AG04450 (cell line): ENCODE results near the gene CPT2. TPM values are rescaled to one million over a fixed set of nuclear protein-coding genes. Genes with fewer than 3 reads are reported as not detected.

Experiments
- CTCF ChIA-PET: fragments of 300-600, 350-600 bp; formaldehyde crosslinking; extraction: SDS; loops from one replicate; lab custom pipeline; 2022; ENCODE audit warnings: antibody characterized with exemption, inconsistent platforms; lab: Charles Lee
- POLR2A ChIA-PET: fragments of 350-600 bp; formaldehyde crosslinking; extraction: SDS; loops from one replicate; lab custom pipeline; 2021; ENCODE audit warnings: antibody characterized with exemption, inconsistent platforms; lab: Yijun Ruan, JAX
- DNase-seq: peaks from one replicate; pipeline ENCODE4 v3.0.0-alpha.2; 2011; ENCODE audit warnings: low read depth, low spot score
- H3K27ac ChIP-seq: one replicate; pipeline ENCODE4 v1.5.1; 2012; ENCODE audit warnings: low read depth, low read length, control low read depth
- H3K27me3 ChIP-seq: one replicate; pipeline ENCODE4 v1.6.0; 2012; ENCODE audit warnings: low read length; ENCODE audit not compliant: control insufficient read depth, insufficient read depth
- H3K4me3 ChIP-seq: 2 replicates; pipeline ENCODE4 v1.5.1; 2011; ENCODE audit warnings: mild to moderate bottlenecking, low read depth, low read length, control low read depth
- H3K9me3 ChIP-seq: 2 replicates; pipeline ENCODE4 v1.5.1; 2012; ENCODE audit warnings: low read length; ENCODE audit not compliant: control insufficient read depth, insufficient read depth
- CTCF ChIP-seq: IDR thresholded peaks from 2 replicates; pipeline ENCODE4 v1.5.1; 2011; ENCODE audit warnings: low read depth, low read length, control low read depth, inconsistent platforms
- polyA plus RNA-seq: library from polyadenylated mRNA; depleted of rRNA; stranded (reverse); fragments of >200 nt; gene quantifications from 2 replicates; pipeline ENCODE4 v1.2.3, GENCODE V29; 2011; rRNA removed

Gene CPT2
- polyA plus RNA-seq, 1 experiment = 17.6 TPM

DNA sequence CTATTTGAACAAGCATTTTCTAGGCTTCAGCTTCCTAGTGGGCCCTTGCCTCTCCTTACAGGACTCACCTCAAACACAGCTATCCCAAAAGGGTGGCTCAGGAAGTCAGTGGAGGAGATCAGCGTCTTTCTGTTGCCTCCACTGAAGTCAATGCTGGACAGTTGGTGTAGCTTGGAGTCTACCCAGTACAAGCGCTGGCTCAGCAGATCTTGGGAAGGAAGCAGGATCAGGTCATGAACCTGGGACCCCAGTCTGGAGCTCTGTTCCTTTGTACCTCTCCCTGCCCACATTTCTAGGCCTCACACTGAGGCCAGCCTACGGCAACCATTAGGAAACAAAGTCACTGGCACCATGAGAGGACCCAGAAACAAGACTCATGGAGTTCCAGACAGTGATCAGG is 65.4 kb downstream of the CPT2 start:
- H3K27me3 ChIP-seq = no peaks in the 10 kb centered on the region
- CTCF ChIA-PET = interaction anchor here (1.0 kb wide), 1 partner anchor 12 kb away, joined by 3 read pairs; no protein-coding TSS in a partner anchor
- no peak overlapping the region for H3K4me3 ChIP-seq
- no peak for TF ChIP-seq CTCF
- no peaks in the 10 kb centered on the region for H3K9me3 ChIP-seq
- no peak for DNase-seq
- no peak overlapping the region for H3K27ac ChIP-seq
- POLR2A ChIA-PET = no interaction called here

Other genes with a start within 250 kb of the CPT2 start
- gene PODN, start 134.6 kb upstream of the CPT2 start, polyA plus RNA-seq = 11.8 and 17.6 TPM in 2 replicates
- gene SLC1A7, start 54.2 kb upstream of the CPT2 start, polyA plus RNA-seq = 0.05 and 0.11 TPM in 2 replicates
- gene CZIB, start 23.8 kb downstream of the CPT2 start, polyA plus RNA-seq = 82.5 and 89.6 TPM in 2 replicates
- gene MAGOH, start 41.7 kb downstream of the CPT2 start, polyA plus RNA-seq = 20.3 and 37.6 TPM in 2 replicates
- gene LRP8, start 131.2 kb downstream of the CPT2 start, polyA plus RNA-seq = 5.0 and 6.4 TPM in 2 replicates